HS-5 (cell line): ENCODE results near the gene MVB12A.

Source experiments
- DNase-seq: peaks from one replicate; pipeline ENCODE4 v3.0.0-alpha.2; 2012; ENCODE audit warnings: low read depth

Gene MVB12A

DNA sequence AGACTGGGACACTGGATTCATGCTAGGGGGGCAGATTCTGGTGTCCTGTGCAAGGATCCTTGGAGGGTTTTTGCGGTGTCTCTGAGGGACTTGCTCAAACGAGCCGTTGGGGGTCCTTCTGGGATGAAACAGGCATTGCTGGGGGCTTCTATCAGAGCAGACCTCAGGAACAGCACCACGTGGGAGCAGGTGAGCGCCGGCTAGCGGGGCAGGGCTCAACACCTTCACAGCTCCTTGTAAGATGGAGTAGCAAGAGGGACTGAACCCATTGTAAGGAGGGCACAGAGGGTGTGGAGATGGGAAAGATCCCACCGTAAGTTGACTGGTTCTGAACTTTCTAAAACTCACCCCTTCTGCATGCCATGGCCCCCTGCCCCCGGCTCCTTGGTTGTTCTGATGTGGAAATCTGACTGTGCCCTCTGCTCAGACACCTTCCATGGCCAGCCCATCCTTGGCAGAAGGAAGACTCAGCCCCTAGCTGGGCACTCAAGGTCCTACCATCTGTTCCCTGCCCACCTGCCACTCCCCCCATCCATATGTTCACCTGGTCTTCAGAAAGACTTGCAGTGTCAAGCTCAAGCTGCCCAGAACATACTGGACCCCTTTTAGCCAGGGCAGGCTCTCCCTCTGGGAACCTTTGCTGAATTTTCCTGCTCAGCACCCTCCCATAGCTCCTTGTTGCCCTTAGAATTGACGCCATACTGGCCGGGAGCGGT is 51.7 kb downstream of the MVB12A start:
- DNase-seq, result no peak

- peak; percentile 59 for DNase-seq
These were observed 53.2 kb downstream of the MVB12A start for GRCh38 chr19:17473041-17473440.
